HEK293 (cell line): ENCODE measurements around the gene OR6K6.

Experiments
- CTCF ChIA-PET: fragments of 350-600 bp; formaldehyde crosslinking; extraction: SDS; loops from one replicate; lab custom pipeline; 2021; ENCODE audit warnings: antibody characterized with exemption; lab: Yijun Ruan, JAX
- POLR2A ChIA-PET: fragments of 300-600 bp; formaldehyde crosslinking; extraction: SDS; loops from one replicate; lab custom pipeline; 2020; ENCODE audit warnings: antibody characterized with exemption, inconsistent platforms; lab: Yijun Ruan, JAX
- H3K27ac ChIP-seq: fragments of 200-500 bp; sonication (Bioruptor generic); 2 replicates; pipeline ENCODE4 v1.5.1; 2014; ENCODE audit warnings: low read depth, low read length, control low read depth, inconsistent platforms; ENCODE audit errors: extremely low read depth
- H3K36me3 ChIP-seq, 2 experiments: fragments of 200-500 bp in 1 of 2; sonication (Bioruptor generic) in 1 of 2; 1 replicate in 1 of 2; 2 replicates in 1 of 2; pipeline ENCODE4 v1.5.1; 2014 to 2017; ENCODE audit warnings: inconsistent platforms in 2 of 2, low read length in 2 of 2; ENCODE audit not compliant: control insufficient read depth in 2 of 2, insufficient read depth in 1 of 2
- H3K4me1 ChIP-seq: fragments of 200-500 bp; sonication (Bioruptor generic); 2 replicates; pipeline ENCODE4 v1.5.1; 2014; ENCODE audit warnings: mild to moderate bottlenecking, low read length, inconsistent platforms; ENCODE audit not compliant: control insufficient read depth, insufficient read depth
- H3K4me3 ChIP-seq: 2 replicates; pipeline ENCODE4 v1.5.1; 2011; ENCODE audit warnings: low read depth, mild to moderate bottlenecking, control low read depth, low read length, moderate library complexity
- H3K9me3 ChIP-seq: fragments of 200-500 bp; sonication (Bioruptor generic); 2 replicates; pipeline ENCODE4 v1.5.1; 2014; ENCODE audit warnings: low read depth, low read length, inconsistent platforms; ENCODE audit not compliant: control insufficient read depth, insufficient read depth
- BCL11B ChIP-seq: fragments of 450-650 bp; formaldehyde crosslinking; IDR thresholded peaks from 2 replicates; pipeline ENCODE4 v1.5.1; 2016; ENCODE audit warnings: low read depth, missing biosample characterization, missing genetic modification characterization
- HOXC10 ChIP-seq: sonication (generic); formaldehyde crosslinking; IDR thresholded peaks from 2 replicates; pipeline ENCODE4 v1.8.1; 2023; ENCODE audit warnings: mild to moderate bottlenecking, missing genetic modification reagents
- HOXD13 ChIP-seq: sonication (generic); formaldehyde crosslinking; IDR thresholded peaks from 2 replicates; pipeline ENCODE4 v1.8.0; 2022; ENCODE audit warnings: missing genetic modification reagents, borderline replicate concordance
- KLF17 ChIP-seq: fragments of 450-650 bp; formaldehyde crosslinking; IDR thresholded peaks from 2 replicates; pipeline ENCODE4 v1.5.1; 2016; ENCODE audit warnings: missing biosample characterization, missing genetic modification characterization
- PRDM10 ChIP-seq: fragments of 450-650 bp; formaldehyde crosslinking; IDR thresholded peaks from 2 replicates; pipeline ENCODE4 v1.5.1; 2016; ENCODE audit warnings: missing biosample characterization, missing genetic modification characterization
- TSHZ1 ChIP-seq: fragments of 450-650 bp; formaldehyde crosslinking; IDR thresholded peaks from 2 replicates; pipeline ENCODE4 v1.5.1; 2016; ENCODE audit warnings: missing biosample characterization, missing genetic modification characterization, borderline replicate concordance
- ZBTB48 ChIP-seq: fragments of 450-650 bp; formaldehyde crosslinking; IDR thresholded peaks from 2 replicates; pipeline ENCODE4 v1.5.1; 2016; ENCODE audit warnings: missing biosample characterization, missing genetic modification characterization
- ZNF121 ChIP-seq: fragments of 450-650 bp; formaldehyde crosslinking; IDR thresholded peaks from 2 replicates; pipeline ENCODE4 v1.5.1; 2016; ENCODE audit warnings: missing biosample characterization, missing genetic modification characterization
- ZNF202 ChIP-seq: fragments of 450-650 bp; formaldehyde crosslinking; IDR thresholded peaks from 2 replicates; pipeline ENCODE4 v1.5.1; 2016; ENCODE audit warnings: missing biosample characterization, missing genetic modification characterization, borderline replicate concordance
- ZNF324 ChIP-seq: fragments of 450-650 bp; formaldehyde crosslinking; IDR thresholded peaks from 2 replicates; pipeline ENCODE4 v1.5.1; 2016; ENCODE audit warnings: missing biosample characterization, missing genetic modification characterization
- ZNF366 ChIP-seq: fragments of 450-650 bp; formaldehyde crosslinking; conservative IDR thresholded peaks from 2 replicates; pipeline ENCODE4 v1.5.1; 2016; ENCODE audit warnings: missing biosample characterization, missing genetic modification characterization
- ZNF37A ChIP-seq: fragments of 450-650 bp; IDR thresholded peaks from 2 replicates; pipeline ENCODE4 v1.5.1; 2018; ENCODE audit warnings: missing biosample characterization, missing genetic modification characterization
- ZNF48 ChIP-seq: fragments of 450-650 bp; formaldehyde crosslinking; IDR thresholded peaks from 2 replicates; pipeline ENCODE4 v1.5.1; 2016; ENCODE audit warnings: missing biosample characterization, missing genetic modification characterization
- ZNF513 ChIP-seq: fragments of 450-650 bp; IDR thresholded peaks from 2 replicates; pipeline ENCODE4 v1.5.1; 2018; ENCODE audit warnings: missing biosample characterization, missing genetic modification characterization
- ZNF658 ChIP-seq: fragments of 450-650 bp; formaldehyde crosslinking; IDR thresholded peaks from 2 replicates; pipeline ENCODE4; 2016; ENCODE audit warnings: missing biosample characterization, missing genetic modification characterization
- ZNF76 ChIP-seq: fragments of 450-650 bp; formaldehyde crosslinking; IDR thresholded peaks from 2 replicates; pipeline ENCODE4; 2016; ENCODE audit warnings: low read depth, missing biosample characterization, missing genetic modification characterization, borderline replicate concordance
- ZNF837 ChIP-seq: fragments of 450-650 bp; formaldehyde crosslinking; IDR thresholded peaks from 2 replicates; pipeline ENCODE4 v1.5.1; 2016; ENCODE audit warnings: missing biosample characterization, missing genetic modification characterization
- ZSCAN5A ChIP-seq: fragments of 450-650 bp; formaldehyde crosslinking; IDR thresholded peaks from 2 replicates; pipeline ENCODE4 v1.5.1; 2016; ENCODE audit warnings: missing biosample characterization, missing genetic modification characterization
- TF ChIP-seq, protein P1 (sequence below): fragments of 450-650 bp; formaldehyde crosslinking; IDR thresholded peaks from 2 replicates; pipeline ENCODE4 v1.5.1; 2016; ENCODE audit warnings: missing biosample characterization, missing genetic modification characterization
- TF ChIP-seq, protein P2 (sequence below): IDR thresholded peaks from 2 replicates; pipeline ENCODE4 v1.6.1; 2011; ENCODE audit warnings: mild to moderate bottlenecking, low read depth, low read length, borderline replicate concordance

The OR6K6 gene

GRCh38 chr1:158711098-158711497 is 43.4 kb upstream of the OR6K6 start:
- Histone ChIP-seq H3K4me3 (no peak overlapping the region), H3K36me3 (no peaks in the 10 kb centered on the region), H3K9me3 (no peaks in the 10 kb centered on the region), H3K27ac (no peak overlapping the region), H3K4me1 (no peaks in the 10 kb centered on the region)
- ChIA-PET POLR2A (no interaction called here), CTCF (no interaction called here)
- TF ChIP-seq ZNF76 (no peak), ZNF366 (tag by site-specific recombination) (no peak), ZNF324 (tag by site-specific recombination) (no peak), ZNF202 (tag by site-specific recombination) (no peak), TSHZ1 (tag by site-specific recombination) (no peak)

DNA sequence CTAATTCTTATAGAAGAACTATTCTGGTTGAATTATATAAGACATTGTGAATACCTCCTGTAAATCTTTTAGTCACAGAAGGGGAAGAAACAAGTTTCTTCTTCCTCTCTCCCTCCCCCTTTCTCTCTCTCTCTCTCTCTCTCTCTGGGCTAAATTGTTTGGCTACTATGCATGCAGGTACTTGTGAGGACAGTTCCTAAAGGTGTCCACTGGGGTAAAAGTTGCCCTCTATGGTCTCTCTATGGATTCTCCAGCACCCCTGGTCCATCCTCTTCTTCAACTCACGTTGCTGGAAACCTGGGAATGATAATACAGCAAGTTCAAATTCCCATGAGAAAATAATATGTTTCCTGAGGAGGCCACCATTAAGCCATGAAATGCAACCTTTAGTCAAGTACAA is 39.8 kb upstream of the OR6K6 start:
- ChIA-PET POLR2A (no interaction called here), CTCF (no interaction called here)
- no peaks in the 10 kb centered on the region for H3K9me3 ChIP-seq
- no peaks in the 10 kb centered on the region for H3K36me3 ChIP-seq
- H3K4me1 ChIP-seq: no peaks in the 10 kb centered on the region
- H3K27ac ChIP-seq: no peak overlapping the region
- H3K4me3 ChIP-seq: no peak overlapping the region
- TF ChIP-seq HOXD13 (CRISPR knock-in tag) (no peak), HOXC10 (no peak), ZNF37A (tag by site-specific recombination) (no peak), ZBTB48 (tag by site-specific recombination) (no peak), ZNF658 (tag by site-specific recombination) (no peak), ZNF121 (tag by site-specific recombination) (no peak), KLF17 (tag by site-specific recombination) (no peak), PRDM10 (tag by site-specific recombination) (no peak), ZNF48 (no peak), ZNF837 (tag by site-specific recombination) (no peak), BCL11B (no peak), ZNF513 (tag by site-specific recombination) (no peak), ZSCAN5A (tag by site-specific recombination) (no peak), ZNF76 (no peak)
- TF ChIP-seq, protein P1, sequence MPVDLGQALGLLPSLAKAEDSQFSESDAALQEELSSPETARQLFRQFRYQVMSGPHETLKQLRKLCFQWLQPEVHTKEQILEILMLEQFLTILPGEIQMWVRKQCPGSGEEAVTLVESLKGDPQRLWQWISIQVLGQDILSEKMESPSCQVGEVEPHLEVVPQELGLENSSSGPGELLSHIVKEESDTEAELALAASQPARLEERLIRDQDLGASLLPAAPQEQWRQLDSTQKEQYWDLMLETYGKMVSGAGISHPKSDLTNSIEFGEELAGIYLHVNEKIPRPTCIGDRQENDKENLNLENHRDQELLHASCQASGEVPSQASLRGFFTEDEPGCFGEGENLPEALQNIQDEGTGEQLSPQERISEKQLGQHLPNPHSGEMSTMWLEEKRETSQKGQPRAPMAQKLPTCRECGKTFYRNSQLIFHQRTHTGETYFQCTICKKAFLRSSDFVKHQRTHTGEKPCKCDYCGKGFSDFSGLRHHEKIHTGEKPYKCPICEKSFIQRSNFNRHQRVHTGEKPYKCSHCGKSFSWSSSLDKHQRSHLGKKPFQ (tag by site-specific recombination): no peak
- TF ChIP-seq, protein P2, sequence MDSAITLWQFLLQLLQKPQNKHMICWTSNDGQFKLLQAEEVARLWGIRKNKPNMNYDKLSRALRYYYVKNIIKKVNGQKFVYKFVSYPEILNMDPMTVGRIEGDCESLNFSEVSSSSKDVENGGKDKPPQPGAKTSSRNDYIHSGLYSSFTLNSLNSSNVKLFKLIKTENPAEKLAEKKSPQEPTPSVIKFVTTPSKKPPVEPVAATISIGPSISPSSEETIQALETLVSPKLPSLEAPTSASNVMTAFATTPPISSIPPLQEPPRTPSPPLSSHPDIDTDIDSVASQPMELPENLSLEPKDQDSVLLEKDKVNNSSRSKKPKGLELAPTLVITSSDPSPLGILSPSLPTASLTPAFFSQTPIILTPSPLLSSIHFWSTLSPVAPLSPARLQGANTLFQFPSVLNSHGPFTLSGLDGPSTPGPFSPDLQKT: no peak
